HG03354 (cell line): ENCODE data around the gene RYR2.

Source experiments
- ATAC-seq: cut with Tn5 transposase; IDR thresholded peaks from one replicate; pipeline ENCODE4 v1.9.1; 2021; ENCODE audit warnings: mild to moderate bottlenecking; ENCODE audit not compliant: unreplicated experiment, poor library complexity, severe bottlenecking

Gene RYR2

DNA sequence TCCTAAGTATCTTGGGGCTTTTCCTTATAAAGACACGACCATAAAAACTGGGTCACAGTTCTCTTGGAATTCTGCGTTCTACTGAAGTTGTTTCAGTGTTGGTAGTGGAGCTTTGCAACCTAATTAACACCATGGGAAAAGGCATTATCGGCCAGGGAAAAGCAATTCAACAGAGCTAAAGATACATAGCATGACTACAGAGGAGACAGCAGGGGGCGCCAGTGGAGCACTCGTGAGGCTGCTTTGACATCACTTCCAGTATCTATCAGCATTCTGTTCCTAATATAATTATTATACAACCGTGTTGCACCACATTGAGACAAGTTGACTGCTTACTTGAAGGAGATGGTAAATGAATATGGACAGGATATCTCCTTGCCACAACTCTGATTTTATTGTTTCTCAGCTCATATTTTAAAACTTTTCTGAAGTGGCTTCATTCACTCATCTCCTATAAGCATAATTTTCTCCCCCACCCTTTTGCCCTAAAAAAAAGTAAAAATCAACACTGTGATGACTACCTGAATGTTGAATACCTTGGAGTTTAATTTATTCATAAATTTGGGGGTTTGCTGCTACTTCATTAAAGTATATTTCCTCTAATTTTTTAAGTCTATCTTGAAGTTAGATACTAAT lies 809.3 kb downstream of the RYR2 start:
- ATAC-seq = peak; percentile 82

DNA sequence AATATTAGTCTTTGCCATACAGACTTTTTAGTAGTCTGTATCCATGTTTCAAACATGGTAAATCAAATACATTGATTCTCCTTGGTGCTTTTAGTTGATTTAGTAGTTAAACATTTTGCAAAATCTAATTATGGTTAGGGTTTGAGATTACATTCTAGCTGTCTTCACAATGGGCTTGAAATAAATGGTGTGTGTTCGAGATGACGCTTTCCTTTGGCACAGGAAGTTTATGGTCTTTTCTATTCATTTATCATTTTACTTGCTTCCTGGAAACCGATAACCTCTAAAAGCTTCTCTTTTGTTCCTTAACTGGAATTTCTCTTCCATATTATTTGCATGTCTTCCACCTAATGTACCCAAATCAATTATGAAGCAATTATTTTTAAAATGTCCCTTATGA lies 810.4 kb downstream of the RYR2 start:
- ATAC-seq = no peak

DNA sequence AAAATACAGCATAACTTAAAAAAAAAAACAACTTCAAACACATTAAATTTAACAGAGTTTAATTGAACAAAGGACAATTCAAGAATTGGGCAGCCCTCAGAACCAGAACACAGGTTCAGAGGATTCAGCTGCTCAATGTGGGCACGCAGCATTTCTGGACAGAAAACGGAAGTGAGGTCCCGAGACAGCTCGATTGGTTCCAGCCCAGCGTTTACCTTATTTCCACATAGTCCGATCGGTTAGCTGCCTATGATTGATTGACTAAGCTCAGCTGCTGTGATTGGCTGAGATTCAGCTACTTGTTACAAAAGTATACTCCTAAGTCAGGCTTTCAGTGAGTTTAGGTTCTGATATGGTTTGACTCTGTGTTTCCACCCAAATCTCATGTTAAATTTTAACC lies 815.5 kb downstream of the RYR2 start:
- ATAC-seq = no peak

DNA sequence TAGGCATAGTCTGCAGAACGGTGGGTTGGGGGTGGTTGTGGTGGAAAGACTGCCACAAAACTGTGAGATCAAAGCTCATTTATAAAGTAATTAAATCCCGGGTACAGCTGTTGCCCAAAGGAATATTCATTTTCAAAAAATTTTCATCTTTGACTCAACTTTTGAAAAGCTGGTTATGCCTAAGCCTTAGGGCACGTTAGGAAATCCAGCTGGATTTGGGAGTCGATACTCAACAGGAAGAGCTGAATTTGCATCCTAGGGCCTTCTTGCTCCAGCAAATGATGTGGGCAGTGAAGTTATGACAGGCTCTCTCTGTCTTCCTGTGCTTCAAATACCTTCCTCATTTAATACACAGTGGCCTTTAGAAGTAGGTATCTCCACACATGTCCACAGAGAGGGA lies 817.0 kb downstream of the RYR2 start:
- no peak for ATAC-seq

DNA sequence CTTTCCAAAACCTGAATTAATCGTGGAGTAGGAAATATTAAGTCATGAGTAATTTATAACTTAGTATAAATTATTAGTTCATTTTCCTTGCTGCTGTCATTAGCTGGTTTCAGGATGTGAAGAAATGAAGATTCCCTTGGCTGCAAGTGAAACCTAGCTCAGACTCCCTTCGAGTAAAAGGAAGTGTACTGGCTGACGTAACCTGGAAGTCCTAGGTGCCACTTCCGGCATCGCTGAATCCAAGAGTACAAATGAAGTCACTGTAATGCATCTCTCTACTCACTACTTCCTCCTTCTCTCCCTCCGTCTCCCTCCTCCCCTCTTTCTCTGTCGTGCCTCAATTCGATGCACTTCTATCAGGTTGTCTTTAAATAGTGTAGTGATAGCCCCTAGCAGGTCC lies 820.0 kb downstream of the RYR2 start:
- no peak for ATAC-seq

DNA sequence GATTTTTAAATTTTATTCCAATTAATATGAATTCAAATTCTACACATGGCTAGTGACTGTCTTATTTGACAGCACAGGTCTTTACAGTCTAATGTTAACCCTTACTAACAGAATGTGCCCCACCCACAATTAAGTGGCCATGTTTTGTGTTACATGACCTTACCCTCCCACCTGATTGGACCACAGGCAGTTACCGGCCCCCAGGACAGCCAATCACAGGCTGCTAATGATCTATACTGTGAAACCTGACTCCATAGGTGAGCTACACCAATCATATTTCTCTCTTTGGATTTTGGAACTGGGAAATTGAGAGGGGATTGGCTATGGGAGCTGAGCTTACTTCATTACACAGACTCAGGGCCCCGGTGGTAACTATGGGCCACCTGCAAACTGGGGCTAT lies 821.2 kb downstream of the RYR2 start:
- ATAC-seq = no peak

DNA sequence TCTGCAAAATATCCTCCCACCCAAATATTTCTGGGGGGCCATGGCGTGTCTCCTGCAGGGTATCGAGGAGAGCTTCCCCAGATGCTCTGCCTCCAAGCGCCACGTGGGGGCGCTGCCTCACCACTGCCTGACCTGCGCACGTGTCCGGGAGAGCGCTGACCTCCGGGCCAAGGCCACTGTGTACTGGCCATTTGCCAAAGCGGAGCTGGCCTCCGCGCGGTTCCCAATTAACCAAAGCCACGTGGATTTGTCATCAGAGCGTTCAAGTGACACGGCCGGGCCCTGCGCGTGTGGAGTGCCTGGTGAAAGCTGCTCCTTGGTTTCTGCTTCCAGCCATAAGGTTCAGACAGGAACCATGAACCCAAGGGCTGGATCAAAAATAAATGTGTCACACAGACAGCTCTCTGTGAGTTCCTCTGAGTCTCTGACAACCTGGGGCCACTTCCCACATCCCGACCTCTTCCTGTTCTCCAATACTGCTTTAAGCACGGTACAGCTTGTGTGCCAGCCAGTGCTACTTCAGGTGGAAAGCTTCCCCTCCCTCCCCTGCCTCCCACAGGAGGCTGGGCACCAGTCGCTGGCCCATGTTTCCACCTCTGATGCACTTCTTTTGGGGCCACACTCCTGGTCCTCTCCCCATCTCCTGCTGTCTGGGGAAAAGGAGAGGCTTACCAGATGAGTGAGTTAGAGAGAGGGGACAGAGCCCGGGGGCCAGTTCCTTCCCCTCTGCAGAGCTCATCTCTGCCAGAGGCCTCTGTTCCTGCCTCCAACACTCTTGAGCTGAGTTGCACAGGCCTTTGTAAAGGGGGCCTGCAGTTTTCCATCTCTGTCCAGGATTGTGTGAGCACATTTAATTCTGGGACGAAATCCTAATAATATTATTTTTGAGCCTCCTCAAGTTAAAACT lies 822.6 kb downstream of the RYR2 start:
- ATAC-seq = peak; percentile 82

DNA sequence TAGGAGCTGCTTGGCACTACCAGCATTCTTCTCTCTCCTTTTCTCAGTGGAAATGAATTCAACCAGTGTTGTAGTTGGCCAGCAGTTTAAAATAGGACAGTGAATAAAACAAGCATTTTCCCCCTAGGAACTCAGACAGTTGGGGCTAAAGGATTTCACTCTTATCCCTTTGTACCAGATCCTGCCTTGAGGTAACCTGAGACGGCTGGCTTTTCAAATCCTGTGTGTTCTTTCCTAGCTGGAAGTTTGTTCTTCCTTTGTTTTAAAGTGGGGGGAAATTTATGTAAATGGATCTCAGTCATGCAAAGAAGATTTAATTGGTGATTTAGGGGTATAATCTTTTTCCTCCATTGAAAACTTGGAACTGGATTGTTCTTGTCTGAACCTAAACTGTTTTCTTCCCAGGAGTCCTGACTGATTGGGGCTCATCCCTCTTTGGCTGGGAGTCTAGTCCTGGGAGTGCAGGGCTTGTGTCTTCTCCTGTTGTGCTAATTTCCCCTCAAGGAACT lies 825.5 kb downstream of the RYR2 start:
- ATAC-seq = no peak

DNA sequence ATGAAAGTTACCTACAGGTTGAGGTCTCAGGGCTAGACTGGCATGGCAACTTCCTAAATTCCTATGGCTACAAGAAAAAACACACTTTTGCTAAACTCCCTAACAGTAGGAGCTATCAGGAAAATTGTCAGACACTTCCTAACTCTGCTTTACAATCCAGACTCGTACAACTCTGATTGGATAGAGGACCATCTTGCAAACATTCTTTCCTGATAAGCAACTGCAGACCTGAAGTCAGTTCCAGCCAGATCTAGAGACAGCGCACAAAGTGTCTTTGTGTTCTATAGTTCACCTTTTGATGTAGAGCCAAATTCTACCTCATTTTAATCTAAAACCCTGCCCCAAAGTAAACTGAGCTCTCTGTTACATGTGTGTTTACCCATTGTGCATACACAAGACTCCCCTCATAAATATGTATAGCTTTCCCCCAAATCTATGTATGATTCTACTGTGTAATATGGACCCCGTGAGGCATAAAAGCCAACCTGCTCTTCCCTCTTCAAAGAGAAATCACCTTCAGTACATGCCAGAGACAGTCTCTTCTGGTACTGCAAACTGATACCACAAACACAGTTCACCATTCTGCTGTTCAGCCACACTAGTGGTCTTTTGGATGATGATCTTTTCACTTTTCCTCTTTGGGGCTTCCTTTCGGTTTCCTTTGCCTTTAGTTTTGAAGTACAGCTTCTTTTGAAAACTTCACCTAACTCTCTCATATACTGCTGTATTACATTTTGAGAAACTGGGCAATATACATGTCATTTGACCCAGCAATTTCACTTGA lies 827.0 kb downstream of the RYR2 start:
- ATAC-seq = no peak

DNA sequence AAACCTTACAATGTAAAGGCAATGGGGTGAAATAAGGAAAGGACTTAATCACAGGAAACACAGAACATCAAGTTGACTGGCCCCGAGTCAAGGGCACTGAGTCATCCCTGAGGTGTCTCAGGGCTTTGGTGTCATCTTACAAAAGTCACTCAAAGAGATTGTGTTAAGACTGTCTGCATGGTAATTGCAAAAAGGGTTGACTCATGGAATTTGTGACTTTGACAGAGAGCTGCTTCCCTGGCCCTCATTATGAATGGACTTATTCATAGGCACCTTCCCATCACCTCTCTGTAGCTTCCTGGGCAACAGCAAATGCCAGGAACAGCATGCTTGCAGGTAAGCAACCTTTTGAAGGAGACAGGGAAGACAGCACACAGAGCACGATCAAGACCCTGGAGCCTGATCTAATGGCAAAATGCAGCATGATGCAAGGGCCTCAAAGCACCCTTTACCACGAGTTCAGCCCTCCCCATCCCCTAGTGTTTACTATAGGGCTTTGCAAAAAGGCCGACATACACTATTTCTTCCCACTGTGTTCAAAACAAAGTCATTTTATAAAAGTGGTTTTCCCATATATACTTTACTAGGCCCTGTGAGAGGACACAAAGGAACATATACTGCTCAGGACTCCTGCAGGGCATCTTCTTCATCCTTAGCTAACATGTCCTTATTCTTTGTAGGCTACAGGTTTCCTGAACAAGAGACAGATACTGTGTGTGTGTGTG lies 831.7 kb downstream of the RYR2 start:
- ATAC-seq = no peak

DNA sequence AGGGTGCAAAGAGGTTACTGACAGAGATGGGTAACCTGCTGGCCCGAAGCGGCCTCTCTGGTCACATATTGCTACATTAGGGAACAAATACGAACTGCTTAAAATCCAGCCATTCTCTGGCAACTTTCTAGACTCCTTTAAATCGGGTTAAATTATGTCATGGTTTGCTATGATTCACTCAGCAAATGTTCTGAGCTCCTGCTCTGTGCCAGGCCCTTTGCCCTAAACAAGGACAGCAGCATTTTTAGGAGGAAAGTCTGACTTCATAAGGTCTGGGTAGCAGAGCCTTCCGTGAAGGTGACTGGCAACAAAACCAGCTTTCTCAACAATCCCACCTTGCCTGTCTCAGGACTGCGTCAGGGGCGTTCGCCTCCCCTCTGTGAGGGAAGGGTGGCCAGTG lies 833.3 kb downstream of the RYR2 start:
- no peak for ATAC-seq

DNA sequence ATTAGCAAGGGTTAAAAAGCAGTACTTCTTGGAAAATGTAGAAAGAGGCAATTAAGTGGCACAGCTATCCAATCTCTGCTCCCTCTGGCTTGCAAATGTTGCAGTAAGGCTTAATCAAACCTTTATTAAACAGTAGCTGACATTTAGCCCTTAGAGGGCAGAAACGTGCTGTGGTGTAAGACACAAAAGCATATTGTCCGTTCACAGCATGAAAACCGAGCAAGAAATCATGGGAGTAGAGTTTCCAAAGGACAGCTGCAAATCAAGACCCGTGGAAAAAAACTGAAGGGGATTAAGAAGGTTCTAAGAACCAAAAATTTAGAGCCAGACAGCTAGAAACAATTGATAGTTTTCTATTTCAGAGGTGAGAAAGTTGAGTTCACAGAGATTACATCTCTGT lies 835.6 kb downstream of the RYR2 start:
- no peak for ATAC-seq

DNA sequence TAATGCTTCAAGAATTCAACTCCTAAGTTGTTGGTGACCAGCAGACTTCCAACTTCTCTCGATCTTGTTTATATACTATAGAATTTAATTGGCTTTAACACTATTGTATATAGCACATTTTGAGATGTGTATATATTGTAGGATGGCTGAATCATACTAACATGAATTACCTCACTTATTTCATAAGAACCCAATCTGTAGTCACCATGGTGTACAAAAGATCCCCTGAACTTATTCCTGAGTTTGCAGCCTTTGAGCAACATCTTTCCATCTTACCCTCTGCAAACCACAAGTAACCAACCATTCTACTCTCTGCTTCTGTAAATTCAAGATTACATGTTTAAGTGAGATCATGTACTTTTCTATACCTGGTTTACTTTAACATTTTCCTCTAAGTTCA lies 836.4 kb downstream of the RYR2 start:
- no peak for ATAC-seq

DNA sequence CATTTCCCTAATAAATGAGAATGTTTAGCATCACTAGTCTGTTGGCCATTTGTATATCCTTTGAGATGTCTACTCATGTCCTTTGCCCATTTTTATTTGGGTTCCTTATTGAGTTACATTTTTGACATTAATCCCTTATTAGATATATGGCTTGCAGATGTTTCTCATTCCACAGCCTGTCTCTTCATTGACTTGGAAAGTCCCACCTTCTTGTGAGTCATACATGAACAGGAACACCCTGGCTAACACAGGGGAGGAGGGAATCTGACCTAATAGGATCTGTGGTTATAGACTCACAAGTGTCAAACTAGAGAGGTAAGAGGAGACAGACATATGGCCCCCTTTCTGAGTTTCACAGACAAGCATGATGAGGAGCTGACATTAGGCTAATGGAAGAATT lies 837.2 kb downstream of the RYR2 start:
- no peak for ATAC-seq
